Measurements from ENCODE around the gene ABHD4.

GRCh38 chr14:22554498-22555383, 43.4 kb upstream of the ABHD4 start:
- TF ChIP-seq CTCF (conservative IDR thresholded peaks at IDR 0.05; ENCODE audit: low read depth, low read length): no peak
- no peak for TF ChIP-seq POLR2A (IDR thresholded peaks at IDR 0.05; ENCODE audit: low read depth, low read length)
- TF ChIP-seq CEBPB (IDR thresholded peaks at IDR 0.05; ENCODE audit: low read depth, low read length): no peak
- TF ChIP-seq RAD21 (IDR thresholded peaks at IDR 0.05; ENCODE audit: low read length): no peak
- no peak for TF ChIP-seq SMC3 (IDR thresholded peaks at IDR 0.05; ENCODE audit: low read depth, low read length)
- no peak for TF ChIP-seq FOS (IDR thresholded peaks at IDR 0.05; ENCODE audit: low read depth, low read length)
- no peak for TF ChIP-seq ELK1 (IDR thresholded peaks at IDR 0.05; ENCODE audit: borderline replicate concordance, low read depth, low read length)
- no peak for TF ChIP-seq CHD1 (IDR thresholded peaks at IDR 0.05; ENCODE audit: low read depth, low read length)
- TF ChIP-seq MXI1 (IDR thresholded peaks at IDR 0.05; ENCODE audit: borderline replicate concordance, low read depth, low read length): no peak
